Vagina (tissue), 2 donors: Measurements from ENCODE around the gene FCHSD2. TPM values are rescaled to one million over a fixed set of nuclear protein-coding genes. Genes with fewer than 3 reads are reported as not detected.

Experiments used
- DNase-seq, 2 donors: peaks; one replicate each; pipeline ENCODE4 v3.0.0-alpha.2; 2017; ENCODE audit errors: extremely low spot score in 2 of 2
- H3K27ac ChIP-seq: fragments of 200-600 bp; sonication (generic); one replicate; pipeline ENCODE4 v1.5.1; 2019
- H3K27me3 ChIP-seq: fragments of 200-600 bp; sonication (generic); one replicate; pipeline ENCODE4 v1.5.1; 2019
- H3K36me3 ChIP-seq, 2 donors: fragments of 200-600 bp; sonication (generic); one replicate each; pipeline ENCODE4 v1.5.1; 2017 to 2019
- H3K4me1 ChIP-seq: fragments of 200-600 bp; sonication (generic); one replicate; pipeline ENCODE4 v1.5.1; 2019
- H3K4me3 ChIP-seq, 2 donors: fragments of 200-600 bp; sonication (generic); 1 replicate in 1 of 2; 2 replicates in 1 of 2; pipeline ENCODE4 v1.5.1; 2016 to 2019
- H3K9me3 ChIP-seq: fragments of 200-600 bp; sonication (generic); one replicate; pipeline ENCODE4 v1.5.1; 2019
- POLR2A ChIP-seq, 2 donors: fragments of 450-650 bp; IDR thresholded peaks; one replicate each; pipeline ENCODE4 v1.6.1; 2017; ENCODE audit warnings: antibody characterized with exemption in 2 of 2, mild to moderate bottlenecking in 2 of 2, moderate library complexity in 2 of 2
- POLR2AphosphoS5 ChIP-seq, 2 donors: sonication (generic); formaldehyde crosslinking; IDR thresholded peaks; one replicate each; pipeline ENCODE4 v1.9.0; 2017; ENCODE audit warnings: antibody characterized with exemption in 2 of 2, mild to moderate bottlenecking in 2 of 2, low read depth in 1 of 2; ENCODE audit not compliant: insufficient read depth in 1 of 2
- intact Hi-C: fragments of 100-400 bp; cut with DNase I; formaldehyde crosslinking; loops from one replicate; pipeline ENCODE4 v1.15.1; 2023
- total RNA-seq: library from RNA; depleted of rRNA; stranded (reverse); fragments of >200 nt; gene quantifications from one replicate; pipeline ENCODE4 v1.2.3, GENCODE V29; 2016
- TF ChIP-seq, protein P1 (sequence below), 3 experiments: fragments of 450-650 bp in 2 of 3; fragments of 200-600 bp in 1 of 3; sonication (generic) in 1 of 3; IDR thresholded peaks; one replicate each; pipeline ENCODE4 v1.5.1; 2017 to 2019; ENCODE audit warnings: antibody characterized with exemption in 3 of 3, mild to moderate bottlenecking in 2 of 3, moderate library complexity in 2 of 3

FCHSD2 gene
- total RNA-seq, 1 donor from 2014 or later: 15.7 TPM

DNA sequence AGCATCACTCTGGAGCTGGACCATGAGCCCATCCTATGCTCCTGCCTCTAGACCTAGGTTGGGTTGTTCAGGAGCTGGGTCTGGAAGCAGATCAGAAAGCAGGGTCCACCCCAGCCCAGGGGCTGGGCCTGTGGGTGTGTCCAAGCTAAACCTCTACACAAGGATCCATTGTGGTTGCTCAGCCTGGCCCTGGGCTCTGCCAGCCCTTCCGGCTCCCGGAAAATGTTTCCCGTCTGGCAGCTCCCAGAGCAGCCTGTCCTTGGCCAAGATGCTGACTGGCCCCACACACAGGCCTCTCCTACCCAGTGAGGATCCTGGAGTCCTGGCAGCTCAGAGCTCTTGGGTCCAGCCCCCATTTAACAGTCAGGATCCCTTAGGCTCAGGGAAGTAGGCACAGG lies 35.3 kb upstream of the FCHSD2 start:
- Histone ChIP-seq H3K4me3 (no peak overlapping the region), H3K27me3 (no peaks in the 10 kb centered on the region)
- intact Hi-C loops: loop anchor here (5.0 kb wide), 2 partner anchors 350 to 455 kb away; no protein-coding TSS in a partner anchor

DNA sequence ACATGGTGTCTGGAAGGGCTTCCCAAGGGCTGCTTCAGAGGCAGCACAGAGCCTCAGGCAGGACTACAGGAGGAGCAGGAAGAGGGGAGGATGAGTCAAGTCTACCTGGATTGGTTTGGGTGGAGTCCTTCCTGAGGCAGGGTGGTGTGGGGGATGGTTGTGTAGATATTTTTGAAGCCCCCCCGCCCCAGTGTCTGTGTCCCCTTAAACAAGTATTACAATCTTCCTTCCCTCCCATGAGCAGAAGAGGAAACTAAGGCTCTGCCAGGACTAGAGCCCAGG lies 34.7 kb upstream of the FCHSD2 start:
- Histone ChIP-seq H3K9me3 (no peaks in the 10 kb centered on the region), H3K27me3 (no peaks in the 10 kb centered on the region), H3K4me1 (peaks cover 23% of the 10 kb centered on the region), H3K27ac (peak overlapping the region; percentile 49), H3K4me3 (no peak overlapping the region), H3K36me3 (no peaks in the 10 kb centered on the region)
- DNase-seq: no peak
- intact Hi-C loops: loop anchor here (5.0 kb wide), 2 partner anchors 350 to 455 kb away; no protein-coding TSS in a partner anchor
- TF ChIP-seq POLR2AphosphoS5 (IDR thresholded peaks at IDR 0.05; ENCODE audit: insufficient read depth in 1 of 2, low read depth in 1 of 2): no peak
- TF ChIP-seq, protein P1, sequence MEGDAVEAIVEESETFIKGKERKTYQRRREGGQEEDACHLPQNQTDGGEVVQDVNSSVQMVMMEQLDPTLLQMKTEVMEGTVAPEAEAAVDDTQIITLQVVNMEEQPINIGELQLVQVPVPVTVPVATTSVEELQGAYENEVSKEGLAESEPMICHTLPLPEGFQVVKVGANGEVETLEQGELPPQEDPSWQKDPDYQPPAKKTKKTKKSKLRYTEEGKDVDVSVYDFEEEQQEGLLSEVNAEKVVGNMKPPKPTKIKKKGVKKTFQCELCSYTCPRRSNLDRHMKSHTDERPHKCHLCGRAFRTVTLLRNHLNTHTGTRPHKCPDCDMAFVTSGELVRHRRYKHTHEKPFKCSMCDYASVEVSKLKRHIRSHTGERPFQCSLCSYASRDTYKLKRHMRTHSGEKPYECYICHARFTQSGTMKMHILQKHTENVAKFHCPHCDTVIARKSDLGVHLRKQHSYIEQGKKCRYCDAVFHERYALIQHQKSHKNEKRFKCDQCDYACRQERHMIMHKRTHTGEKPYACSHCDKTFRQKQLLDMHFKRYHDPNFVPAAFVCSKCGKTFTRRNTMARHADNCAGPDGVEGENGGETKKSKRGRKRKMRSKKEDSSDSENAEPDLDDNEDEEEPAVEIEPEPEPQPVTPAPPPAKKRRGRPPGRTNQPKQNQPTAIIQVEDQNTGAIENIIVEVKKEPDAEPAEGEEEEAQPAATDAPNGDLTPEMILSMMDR (IDR thresholded peaks at IDR 0.05): no peak
- no peak for TF ChIP-seq POLR2A (IDR thresholded peaks at IDR 0.05)

More for the DNA sequence above, 35.3 kb upstream of the FCHSD2 start:
- H3K4me1 ChIP-seq: peaks cover 23% of the 10 kb centered on the region
- no peaks in the 10 kb centered on the region for H3K36me3 ChIP-seq
- H3K27ac ChIP-seq: peak overlapping the region; percentile 49
- H3K9me3 ChIP-seq: no peaks in the 10 kb centered on the region
- TF ChIP-seq, protein P1 (IDR thresholded peaks at IDR 0.05): peak in 1 of 3 experiments; percentile 8
- no peak for TF ChIP-seq POLR2AphosphoS5 (IDR thresholded peaks at IDR 0.05; ENCODE audit: insufficient read depth in 1 of 2, low read depth in 1 of 2)
- no peak for DNase-seq

DNA sequence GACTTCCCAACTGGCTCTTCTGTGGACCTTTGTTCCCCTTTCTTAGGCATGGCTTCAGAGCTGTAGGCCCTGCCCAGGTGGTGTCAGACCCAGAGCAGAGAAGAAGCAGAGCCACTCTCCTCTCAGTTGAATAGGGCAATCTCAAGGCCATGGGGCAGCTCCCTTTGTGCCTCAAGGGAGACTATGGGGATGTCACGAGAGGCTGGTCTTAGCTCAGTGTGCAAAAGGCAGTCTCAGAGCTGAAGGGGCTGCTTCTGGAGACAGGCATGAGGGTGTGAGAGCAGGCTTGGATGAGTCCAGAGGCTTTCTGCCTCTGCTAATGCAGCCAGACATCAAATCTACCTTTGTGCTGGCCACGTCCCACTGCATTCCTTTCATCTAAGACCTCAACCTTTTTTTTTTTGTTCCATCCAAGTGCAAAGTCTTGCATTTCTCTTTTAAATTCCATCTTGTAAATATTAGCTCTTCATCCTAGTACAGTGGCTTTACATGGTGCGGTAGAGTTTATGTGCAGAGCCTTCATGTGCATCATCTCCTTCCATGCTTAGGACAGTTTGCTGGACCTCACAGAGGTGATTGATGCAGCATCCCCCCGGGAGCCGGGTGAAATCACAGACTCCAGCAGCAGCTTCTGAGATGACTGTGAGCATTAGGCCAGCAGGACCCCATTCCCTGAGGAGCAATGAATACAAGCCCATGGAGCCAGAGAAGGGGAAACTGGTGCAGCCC lies 34.2 kb upstream of the FCHSD2 start:
- Histone ChIP-seq H3K36me3 (no peaks in the 10 kb centered on the region), H3K27me3 (no peaks in the 10 kb centered on the region), H3K4me3 (no peak overlapping the region), H3K27ac (no peak overlapping the region), H3K9me3 (no peaks in the 10 kb centered on the region), H3K4me1 (peaks cover 23% of the 10 kb centered on the region)
- no peak for TF ChIP-seq POLR2A (IDR thresholded peaks at IDR 0.05)
- TF ChIP-seq POLR2AphosphoS5 (IDR thresholded peaks at IDR 0.05; ENCODE audit: insufficient read depth in 1 of 2, low read depth in 1 of 2): no peak
- TF ChIP-seq, protein P1 (IDR thresholded peaks at IDR 0.05): no peak
- intact Hi-C loops: loop anchor here (5.0 kb wide), 2 partner anchors 349 to 454 kb away; no protein-coding TSS in a partner anchor
- no peak for DNase-seq

DNA sequence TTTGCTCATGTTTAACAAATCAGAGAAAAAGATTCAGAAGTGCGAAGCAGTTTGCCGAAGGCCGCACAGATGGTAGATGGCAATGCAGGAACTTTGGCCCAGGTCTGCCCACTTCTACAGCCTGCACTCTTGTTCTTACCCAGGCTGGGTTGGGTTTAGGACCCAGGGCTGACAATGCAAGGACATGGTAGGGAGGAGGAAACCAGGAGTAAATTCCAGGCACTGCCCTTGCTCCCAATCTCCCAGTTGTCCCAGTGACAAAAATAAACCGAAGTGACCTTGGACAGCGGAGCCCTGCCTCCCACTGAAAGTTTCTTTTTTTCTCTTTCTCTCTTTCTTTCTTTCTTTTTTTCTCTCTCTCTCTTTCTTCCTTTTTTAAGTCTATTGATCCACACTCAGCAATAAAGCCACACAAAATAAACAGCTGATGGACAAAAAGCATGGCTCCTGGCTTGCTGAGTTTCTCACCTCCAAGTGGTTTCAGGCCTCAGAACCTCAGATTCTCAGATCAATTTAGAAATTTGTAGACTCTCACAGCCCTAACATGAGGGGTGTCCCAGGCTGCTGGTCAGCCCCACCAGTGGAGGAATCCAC lies 33.5 kb upstream of the FCHSD2 start:
- H3K36me3 ChIP-seq: no peaks in the 10 kb centered on the region
- DNase-seq: no peak
- TF ChIP-seq POLR2AphosphoS5 (IDR thresholded peaks at IDR 0.05; ENCODE audit: insufficient read depth in 1 of 2, low read depth in 1 of 2) (no peak), POLR2A (IDR thresholded peaks at IDR 0.05) (no peak)
- TF ChIP-seq, protein P1 (IDR thresholded peaks at IDR 0.05): no peak
- H3K27me3 ChIP-seq: no peaks in the 10 kb centered on the region
- H3K9me3 ChIP-seq: no peaks in the 10 kb centered on the region
- no peak overlapping the region for H3K27ac ChIP-seq
- intact Hi-C loops: loop anchor here (5.0 kb wide), 2 partner anchors 348 to 453 kb away; no protein-coding TSS in a partner anchor
- no peak overlapping the region for H3K4me3 ChIP-seq
- peaks cover 23% of the 10 kb centered on the region for H3K4me1 ChIP-seq

DNA sequence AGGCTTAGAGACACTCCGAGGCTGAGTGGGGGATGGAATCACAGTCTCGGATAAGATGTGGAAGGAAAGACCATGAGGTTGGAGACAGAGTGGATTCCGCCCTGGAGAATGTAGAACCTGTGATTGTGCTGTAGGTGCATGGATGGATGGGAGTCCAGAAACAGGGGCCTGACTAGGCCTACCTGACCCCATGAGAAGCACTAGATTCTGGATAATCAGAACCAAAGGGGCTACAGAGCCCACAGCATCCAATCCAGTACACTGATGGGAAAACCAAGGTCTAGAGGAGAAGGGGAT lies 32.3 kb upstream of the FCHSD2 start:
- H3K4me1 ChIP-seq: peaks cover 23% of the 10 kb centered on the region
- no peaks in the 10 kb centered on the region for H3K27me3 ChIP-seq
- H3K9me3 ChIP-seq: no peaks in the 10 kb centered on the region
- no peak overlapping the region for H3K4me3 ChIP-seq
- TF ChIP-seq, protein P1 (IDR thresholded peaks at IDR 0.05): no peak
- no peak for TF ChIP-seq POLR2AphosphoS5 (IDR thresholded peaks at IDR 0.05; ENCODE audit: insufficient read depth in 1 of 2, low read depth in 1 of 2)
- no peak for TF ChIP-seq POLR2A (IDR thresholded peaks at IDR 0.05)
- DNase-seq: no peak
- intact Hi-C loops: no loop called here
- H3K27ac ChIP-seq: no peak overlapping the region
- no peaks in the 10 kb centered on the region for H3K36me3 ChIP-seq
